ENCODE measurements around the gene YTHDF1. TPM values are rescaled to one million over a fixed set of nuclear protein-coding genes. Genes with fewer than 3 reads are reported as not detected.

Gene YTHDF1
- total RNA-seq, 6 donors from 2014 or later: 29.3 to 42.1 (median 31.6) TPM

- Histone ChIP-seq H3K4me3 (peak overlapping the region in 1 of 4 donors; percentile 14), H3K4me1 (peaks cover 25 to 50% (median 27%) of the 10 kb centered on the region in 4 donors), H3K27ac (no peak overlapping the region), H3K27me3 (peaks cover 0 to 78% (median 55%) of the 10 kb centered on the region in 4 donors), H3K36me3 (no peaks in the 10 kb centered on the region), H3K9me3 (no peaks in the 10 kb centered on the region)
- no peak for TF ChIP-seq EP300 (IDR thresholded peaks at IDR 0.05)
- TF ChIP-seq CTCF (IDR thresholded peaks at IDR 0.05): no peak
- no peak for TF ChIP-seq POLR2AphosphoS5 (IDR thresholded peaks at IDR 0.05)
- TF ChIP-seq POLR2A (IDR thresholded peaks at IDR 0.05): no peak
- whole genome bisulfite sequencing, 2 donors: 3% methylated on average over 44 of the region's 90 CpGs; no CpG with 5 or more reads in 1 of the 2 donors
- no peak for DNase-seq
- no peak for ATAC-seq (ENCODE audit: low FRiP score in 2 of 2)
These were observed 38.0 kb downstream of the YTHDF1 start for GRCh38 chr20:63177785-63178445.

DNA sequence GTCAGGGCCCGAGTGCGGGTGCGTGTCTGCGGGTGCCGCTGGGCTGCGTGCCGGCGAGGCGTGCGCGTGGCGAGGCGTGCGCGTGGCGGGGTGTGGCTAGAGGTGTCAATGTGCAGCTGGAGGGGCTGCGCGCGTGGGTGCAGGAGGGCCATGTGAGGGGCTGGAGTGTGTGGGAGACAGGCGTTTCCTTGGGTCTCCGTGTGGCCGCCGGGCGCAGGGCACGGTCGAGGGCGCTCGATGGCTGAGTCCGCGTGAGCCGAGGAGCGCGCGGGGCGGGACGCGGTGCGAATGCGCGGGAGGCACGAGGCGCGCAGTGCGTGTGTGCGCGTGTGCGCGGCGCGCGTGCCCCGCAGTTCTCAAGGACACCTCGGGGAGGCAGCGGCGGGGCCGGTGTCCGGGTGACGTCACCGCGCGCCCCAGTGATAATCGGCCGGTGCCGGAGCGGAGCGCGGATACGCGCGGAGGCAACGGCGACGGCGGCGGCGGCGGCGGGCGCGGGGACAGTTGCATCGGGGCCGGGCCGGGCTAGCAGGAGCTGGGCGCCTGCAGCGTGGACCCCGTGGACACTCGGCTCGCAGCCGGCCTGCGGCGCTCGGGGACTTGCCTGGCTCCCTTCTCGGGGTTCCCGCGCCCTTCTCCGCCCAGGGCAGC is 38.7 kb downstream of the YTHDF1 start:
- Histone ChIP-seq H3K9me3 (no peaks in the 10 kb centered on the region), H3K27ac (no peak overlapping the region), H3K4me1 (peaks cover 25 to 50% (median 27%) of the 10 kb centered on the region in 4 donors), H3K27me3 (peaks cover 0 to 82% (median 55%) of the 10 kb centered on the region in 4 donors), H3K4me3 (peak overlapping the region in 1 of 4 donors; percentile 14), H3K36me3 (no peaks in the 10 kb centered on the region)
- ATAC-seq (ENCODE audit: low FRiP score in 2 of 2) (no peak), DNase-seq (peak in 1 of 2 donors; percentile 85)
- 6% methylated on average over 34 of the region's 96 CpGs; no CpG with 5 or more reads in 1 of the 2 donors for WGBS, 2 donors
- TF ChIP-seq POLR2AphosphoS5 (IDR thresholded peaks at IDR 0.05): no peak
- no peak for TF ChIP-seq EP300 (IDR thresholded peaks at IDR 0.05)
- no peak for TF ChIP-seq POLR2A (IDR thresholded peaks at IDR 0.05)
- TF ChIP-seq CTCF (IDR thresholded peaks at IDR 0.05): no peak

GRCh38 chr20:63176427-63177133 is 39.4 kb downstream of the YTHDF1 start:
- TF ChIP-seq POLR2A (IDR thresholded peaks at IDR 0.05) (no peak), POLR2AphosphoS5 (IDR thresholded peaks at IDR 0.05) (no peak), EP300 (IDR thresholded peaks at IDR 0.05) (no peak), CTCF (IDR thresholded peaks at IDR 0.05) (no peak)
- Histone ChIP-seq H3K4me1 (peaks cover 25 to 50% (median 27%) of the 10 kb centered on the region in 4 donors), H3K36me3 (no peaks in the 10 kb centered on the region), H3K27me3 (peaks cover 0 to 82% (median 54%) of the 10 kb centered on the region in 4 donors), H3K9me3 (no peaks in the 10 kb centered on the region), H3K4me3 (no peak overlapping the region), H3K27ac (no peak overlapping the region)
- ATAC-seq (ENCODE audit: low FRiP score in 2 of 2) (no peak), DNase-seq (peak in 1 of 2 donors; percentile 76)
- WGBS, 2 donors: 1 to 7% methylated on average over 12 to 23 of the region's 49 CpGs

DNA sequence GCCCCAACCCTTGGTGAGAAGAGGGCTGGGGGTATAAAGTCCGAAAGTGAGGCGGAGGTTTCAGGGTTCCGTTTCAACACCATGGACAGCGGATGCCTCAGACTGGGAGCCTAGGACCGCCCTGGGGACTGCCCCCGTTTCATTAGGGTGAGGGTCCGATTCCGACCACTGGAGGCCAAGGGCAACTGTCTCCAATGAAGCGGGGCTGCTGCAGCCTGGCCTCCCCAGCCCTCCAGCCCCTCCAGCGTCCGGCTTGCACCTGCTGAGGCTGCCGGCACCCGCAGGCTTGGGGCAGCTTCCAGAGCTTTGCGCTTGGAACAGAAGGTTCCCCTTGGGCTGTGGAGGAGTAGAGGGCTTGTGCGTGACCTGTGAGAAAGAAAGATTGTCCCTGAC is 39.9 kb downstream of the YTHDF1 start:
- Histone ChIP-seq H3K4me1 (peaks cover 25 to 50% (median 27%) of the 10 kb centered on the region in 4 donors), H3K4me3 (no peak overlapping the region), H3K27me3 (peaks cover 0 to 82% (median 54%) of the 10 kb centered on the region in 4 donors), H3K36me3 (no peaks in the 10 kb centered on the region), H3K27ac (no peak overlapping the region), H3K9me3 (no peaks in the 10 kb centered on the region)
- DNase-seq: peak in 1 of 2 donors; percentile 38
- TF ChIP-seq EP300 (IDR thresholded peaks at IDR 0.05) (no peak), POLR2AphosphoS5 (IDR thresholded peaks at IDR 0.05) (no peak)
- no peak for ATAC-seq (ENCODE audit: low FRiP score in 2 of 2)
- 3 to 5% methylated on average over 10 to 15 of the region's 15 CpGs for WGBS, 2 donors

Data from upper lobe of left lung (tissue), 6 donors.